Calu3 (cell line): Measurements from ENCODE around the gene SP3. TPM values are rescaled to one million over a fixed set of nuclear protein-coding genes. Genes with fewer than 3 reads are reported as not detected.
A peak's percentile ranks its signal among the peaks of the same experiment; 100 is the strongest.

Experiments
- BruUV-seq: library from RNA; stranded (reverse); fragments of 400-500 nt; replicated peaks from 2 replicates; lab custom pipeline; 2021; lab: Mats Ljungman, UMichigan
- CTCF ChIA-PET: fragments of 300-600 bp; sonication (Branson Sonifier 250); formaldehyde crosslinking; loops from one replicate; lab custom pipeline; 2022; ENCODE audit warnings: antibody characterized with exemption; lab: Charles Lee
- DNase-seq: peaks from one replicate; pipeline ENCODE4 v3.0.0; 2022
- H3K27ac Mint-ChIP-seq: one replicate; pipeline ENCODE4 v1.8.0; 2022; ENCODE audit warnings: mixed read lengths; ENCODE audit not compliant: unreplicated experiment
- H3K27me3 Mint-ChIP-seq: one replicate; pipeline ENCODE4 v1.8.0; 2022; ENCODE audit warnings: mixed read lengths; ENCODE audit not compliant: unreplicated experiment
- H3K36me3 Mint-ChIP-seq: one replicate; pipeline ENCODE4 v1.8.0; 2022; ENCODE audit warnings: mild to moderate bottlenecking, moderate library complexity, mixed read lengths; ENCODE audit not compliant: insufficient read depth, unreplicated experiment
- H3K4me1 Mint-ChIP-seq: one replicate; pipeline ENCODE4 v1.8.0; 2022; ENCODE audit warnings: mild to moderate bottlenecking, low read depth, mixed read lengths; ENCODE audit not compliant: unreplicated experiment
- H3K4me3 Mint-ChIP-seq: one replicate; pipeline ENCODE4 v1.8.0; 2022; ENCODE audit warnings: mild to moderate bottlenecking, low read depth, moderate library complexity, mixed read lengths; ENCODE audit not compliant: unreplicated experiment
- H3K9me3 Mint-ChIP-seq: one replicate; pipeline ENCODE4 v1.8.0; 2022; ENCODE audit warnings: low read depth, mixed read lengths; ENCODE audit not compliant: unreplicated experiment
- intact Hi-C: fragments of 100-400 bp; cut with micrococcal nuclease; formaldehyde crosslinking; loops from one replicate; pipeline ENCODE4 v1.10.0; 2022; ENCODE audit not compliant: unreplicated experiment
- total RNA-seq: library from RNA; stranded (reverse); gene quantifications from 2 replicates; pipeline ENCODE4 v1.2.3, GENCODE V29; 2022
- TF ChIP-seq, protein P1 (sequence below): fragments of 200-600 bp; IDR thresholded peaks from one replicate; pipeline ENCODE4 v1.8.0; 2022; ENCODE audit warnings: antibody characterized with exemption; ENCODE audit not compliant: unreplicated experiment

The SP3 gene
- total RNA-seq, 1 experiment from 2014 or later: 82.5 TPM

DNA sequence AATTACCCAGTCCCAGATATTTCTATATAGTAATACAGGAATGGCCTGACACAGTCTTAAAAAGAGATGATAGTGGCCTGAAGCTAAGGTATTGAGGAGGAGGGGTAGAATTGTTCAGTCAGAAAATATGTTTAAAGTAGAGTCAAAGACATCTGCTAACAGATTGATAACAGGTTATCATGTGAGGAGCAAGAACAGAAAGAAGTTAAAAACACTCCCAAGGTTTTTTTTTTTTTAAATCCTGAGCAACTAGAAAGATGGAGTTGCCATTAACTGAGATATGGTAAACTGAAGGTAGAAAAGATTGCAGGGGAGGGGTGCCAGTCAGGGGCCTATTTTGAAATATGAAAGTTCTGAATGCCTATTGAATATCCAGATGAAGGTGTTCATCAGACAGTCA, 43.1 kb downstream of the SP3 start:
- no TSS peak for BruUV-seq
- H3K36me3 Mint-ChIP-seq: peaks cover 16% of the 10 kb centered on the region
- peaks cover 24% of the 10 kb centered on the region for H3K4me1 Mint-ChIP-seq
- TF ChIP-seq, protein P1, sequence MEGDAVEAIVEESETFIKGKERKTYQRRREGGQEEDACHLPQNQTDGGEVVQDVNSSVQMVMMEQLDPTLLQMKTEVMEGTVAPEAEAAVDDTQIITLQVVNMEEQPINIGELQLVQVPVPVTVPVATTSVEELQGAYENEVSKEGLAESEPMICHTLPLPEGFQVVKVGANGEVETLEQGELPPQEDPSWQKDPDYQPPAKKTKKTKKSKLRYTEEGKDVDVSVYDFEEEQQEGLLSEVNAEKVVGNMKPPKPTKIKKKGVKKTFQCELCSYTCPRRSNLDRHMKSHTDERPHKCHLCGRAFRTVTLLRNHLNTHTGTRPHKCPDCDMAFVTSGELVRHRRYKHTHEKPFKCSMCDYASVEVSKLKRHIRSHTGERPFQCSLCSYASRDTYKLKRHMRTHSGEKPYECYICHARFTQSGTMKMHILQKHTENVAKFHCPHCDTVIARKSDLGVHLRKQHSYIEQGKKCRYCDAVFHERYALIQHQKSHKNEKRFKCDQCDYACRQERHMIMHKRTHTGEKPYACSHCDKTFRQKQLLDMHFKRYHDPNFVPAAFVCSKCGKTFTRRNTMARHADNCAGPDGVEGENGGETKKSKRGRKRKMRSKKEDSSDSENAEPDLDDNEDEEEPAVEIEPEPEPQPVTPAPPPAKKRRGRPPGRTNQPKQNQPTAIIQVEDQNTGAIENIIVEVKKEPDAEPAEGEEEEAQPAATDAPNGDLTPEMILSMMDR: no peak
- no peaks in the 10 kb centered on the region for H3K9me3 Mint-ChIP-seq
- no peak overlapping the region for H3K4me3 Mint-ChIP-seq
- DNase-seq: no peak
- H3K27me3 Mint-ChIP-seq: no peaks in the 10 kb centered on the region
- CTCF ChIA-PET: no interaction called here
- intact Hi-C loops: no loop called here
- H3K27ac Mint-ChIP-seq: no peak overlapping the region

GRCh38 chr2:173914055-173914927, 50.9 kb downstream of the SP3 start:
- BruUV-seq: no TSS peak
- H3K27ac Mint-ChIP-seq: peak overlapping the region; percentile 72
- TF ChIP-seq, protein P1: no peak
- no peaks in the 10 kb centered on the region for H3K9me3 Mint-ChIP-seq
- peak; percentile 20 for DNase-seq
- peak overlapping the region; percentile 30 for H3K4me3 Mint-ChIP-seq
- CTCF ChIA-PET: interaction anchor here (0.5 to 1.6 kb wide), 2 partner anchors 21 to 44 kb away, joined by 3 read pairs; no protein-coding TSS in a partner anchor
- peaks cover 45% of the 10 kb centered on the region for H3K36me3 Mint-ChIP-seq
- H3K4me1 Mint-ChIP-seq: peaks cover 38% of the 10 kb centered on the region
- no peaks in the 10 kb centered on the region for H3K27me3 Mint-ChIP-seq
- intact Hi-C loops: loop anchor here (2.0 kb wide), 1 partner anchor 29 kb away; no protein-coding TSS in a partner anchor

- peaks cover 45% of the 10 kb centered on the region for H3K36me3 Mint-ChIP-seq
- H3K4me3 Mint-ChIP-seq: no peak overlapping the region
- intact Hi-C loops: no loop called here
- H3K4me1 Mint-ChIP-seq: peaks cover 34% of the 10 kb centered on the region
- H3K9me3 Mint-ChIP-seq: no peaks in the 10 kb centered on the region
- no peak for DNase-seq
- BruUV-seq: no TSS peak
- no peak overlapping the region for H3K27ac Mint-ChIP-seq
- no peaks in the 10 kb centered on the region for H3K27me3 Mint-ChIP-seq
- CTCF ChIA-PET: interaction anchor here (0.8 to 1.0 kb wide), 2 partner anchors 24 to 48 kb away, joined by 3 read pairs; no protein-coding TSS in a partner anchor
- TF ChIP-seq, protein P1: no peak
Observed at GRCh38 chr2:173909846-173910245, 55.3 kb downstream of the SP3 start.

GRCh38 chr2:173906626-173907025, 58.5 kb downstream of the SP3 start:
- intact Hi-C loops: no loop called here
- Mint-ChIP-seq H3K27me3 (no peaks in the 10 kb centered on the region), H3K36me3 (peaks cover 38% of the 10 kb centered on the region), H3K4me1 (peaks cover 13% of the 10 kb centered on the region), H3K9me3 (no peaks in the 10 kb centered on the region), H3K27ac (no peak overlapping the region), H3K4me3 (no peak overlapping the region)
- TF ChIP-seq, protein P1: no peak
- CTCF ChIA-PET: no interaction called here
- BruUV-seq: no TSS peak
- DNase-seq: no peak
